Astrocyte (in vitro differentiated cells and primary cell): ENCODE results near the gene NPDC1. TPM values are rescaled to one million over a fixed set of nuclear protein-coding genes. Genes with fewer than 3 reads are reported as not detected.

Source experiments
- DNase-seq: peaks from one replicate; pipeline ENCODE4 v3.0.0-alpha.2; 2010; ENCODE audit warnings: low read depth
- FAIRE-seq: peaks from 2 replicates; lab custom pipeline; 2011; peaks lifted over from hg19 to GRCh38; lab: Jason Lieb, UNC
- H2AFZ ChIP-seq: 2 replicates; pipeline ENCODE4 v1.6.0; 2012; ENCODE audit warnings: low read depth, low read length, inconsistent platforms
- H3K27ac ChIP-seq: 2 replicates; pipeline ENCODE4 v1.5.1; 2011; ENCODE audit warnings: low read depth, low read length, inconsistent platforms
- H3K27me3 ChIP-seq: 2 replicates; pipeline ENCODE4 v1.6.0; 2011; ENCODE audit warnings: low read length, inconsistent platforms; ENCODE audit not compliant: insufficient read depth
- H3K36me3 ChIP-seq: 2 replicates; pipeline ENCODE4 v1.5.1; 2011; ENCODE audit warnings: low read length, inconsistent platforms; ENCODE audit not compliant: insufficient read depth
- H3K4me1 ChIP-seq: 2 replicates; pipeline ENCODE4 v1.5.1; 2011; ENCODE audit warnings: low read length, inconsistent platforms; ENCODE audit not compliant: insufficient read depth
- H3K4me2 ChIP-seq: 2 replicates; pipeline ENCODE4 v1.6.0; 2012; ENCODE audit warnings: low read length, inconsistent platforms
- H3K4me3 ChIP-seq: 2 replicates; pipeline ENCODE4 v1.5.1; 2011; ENCODE audit warnings: low read depth, mild to moderate bottlenecking, low read length, inconsistent platforms; ENCODE audit not compliant: insufficient read depth
- H3K79me2 ChIP-seq: 2 replicates; pipeline ENCODE4 v1.6.0; 2012; ENCODE audit warnings: mild to moderate bottlenecking, low read length, inconsistent platforms; ENCODE audit not compliant: insufficient read depth
- H3K9ac ChIP-seq: 2 replicates; pipeline ENCODE4 v1.6.0; 2012; ENCODE audit warnings: mild to moderate bottlenecking, low read length, inconsistent platforms
- H3K9me3 ChIP-seq: 2 replicates; pipeline ENCODE4 v1.5.1; 2012; ENCODE audit warnings: low read depth, mild to moderate bottlenecking, low read length, inconsistent platforms; ENCODE audit not compliant: insufficient read depth
- H4K20me1 ChIP-seq: 2 replicates; pipeline ENCODE4 v1.6.0; 2012; ENCODE audit warnings: low read length, inconsistent platforms; ENCODE audit not compliant: insufficient read depth
- H3K27ac Mint-ChIP-seq: one replicate; pipeline ENCODE4 v1.8.0; 2021; ENCODE audit warnings: mild to moderate bottlenecking, mixed read lengths; ENCODE audit not compliant: unreplicated experiment
- H3K27me3 Mint-ChIP-seq: one replicate; pipeline ENCODE4 v1.8.0; 2021; ENCODE audit warnings: low read depth, mixed read lengths; ENCODE audit not compliant: unreplicated experiment
- H3K36me3 Mint-ChIP-seq: one replicate; pipeline ENCODE4 v1.8.0; 2021; ENCODE audit warnings: low read depth, mixed read lengths; ENCODE audit not compliant: unreplicated experiment
- H3K4me1 Mint-ChIP-seq: one replicate; pipeline ENCODE4 v1.8.0; 2021; ENCODE audit warnings: low read depth, mixed read lengths; ENCODE audit not compliant: unreplicated experiment
- H3K4me3 Mint-ChIP-seq: one replicate; pipeline ENCODE4 v1.8.0; 2021; ENCODE audit warnings: mild to moderate bottlenecking, moderate library complexity, mixed read lengths; ENCODE audit not compliant: unreplicated experiment
- H3K9me3 Mint-ChIP-seq: one replicate; pipeline ENCODE4 v1.8.0; 2021; ENCODE audit warnings: mild to moderate bottlenecking, mixed read lengths; ENCODE audit not compliant: unreplicated experiment
- EZH2 ChIP-seq: IDR thresholded peaks from 2 replicates; pipeline ENCODE4 v1.6.1; 2012; ENCODE audit warnings: mild to moderate bottlenecking, low read length, inconsistent platforms; ENCODE audit not compliant: insufficient read depth
- total RNA-seq: library from RNA; stranded (reverse); gene quantifications from 2 replicates; pipeline ENCODE4 v1.2.1, GENCODE V29; 2021
- TF ChIP-seq, protein P1 (sequence below): IDR thresholded peaks from 2 replicates; pipeline ENCODE4 v1.5.1; 2011; ENCODE audit warnings: low read depth, mild to moderate bottlenecking, inconsistent platforms, low read length, moderate library complexity; ENCODE audit not compliant: insufficient read depth

Gene NPDC1
- total RNA-seq, 1 donor from 2014 or later, result 66.8 TPM

DNA sequence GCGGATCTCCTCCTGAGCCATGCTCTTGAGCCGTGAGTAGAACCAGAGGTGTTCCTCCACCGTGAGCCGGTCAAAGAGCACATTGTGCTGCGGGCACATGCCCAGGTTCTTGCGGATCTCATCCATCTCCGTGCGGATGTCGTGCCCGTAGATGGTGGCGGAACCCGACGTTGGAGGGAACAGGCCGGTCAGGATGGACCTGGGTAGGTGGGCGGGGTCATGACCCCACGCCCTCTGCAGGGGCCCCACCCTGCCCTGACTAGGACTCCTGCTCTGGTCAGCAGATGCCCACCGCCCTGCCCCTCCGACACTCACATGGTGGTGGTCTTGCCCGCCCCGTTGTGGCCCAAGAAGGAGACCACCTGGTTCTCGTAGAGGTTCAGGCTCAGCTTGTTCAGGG, 30.0 kb downstream of the NPDC1 start:
- Histone ChIP-seq H2AFZ (no peak overlapping the region), H3K4me3 (no peak overlapping the region), H3K36me3 (no peaks in the 10 kb centered on the region), H4K20me1 (no peaks in the 10 kb centered on the region), H3K9me3 (no peaks in the 10 kb centered on the region), H3K4me1 (no peaks in the 10 kb centered on the region), H3K79me2 (no peaks in the 10 kb centered on the region), H3K27ac (no peak overlapping the region), H3K27me3 (no peaks in the 10 kb centered on the region), H3K4me2 (no peak overlapping the region), H3K9ac (no peak overlapping the region)
- TF ChIP-seq, protein P1, sequence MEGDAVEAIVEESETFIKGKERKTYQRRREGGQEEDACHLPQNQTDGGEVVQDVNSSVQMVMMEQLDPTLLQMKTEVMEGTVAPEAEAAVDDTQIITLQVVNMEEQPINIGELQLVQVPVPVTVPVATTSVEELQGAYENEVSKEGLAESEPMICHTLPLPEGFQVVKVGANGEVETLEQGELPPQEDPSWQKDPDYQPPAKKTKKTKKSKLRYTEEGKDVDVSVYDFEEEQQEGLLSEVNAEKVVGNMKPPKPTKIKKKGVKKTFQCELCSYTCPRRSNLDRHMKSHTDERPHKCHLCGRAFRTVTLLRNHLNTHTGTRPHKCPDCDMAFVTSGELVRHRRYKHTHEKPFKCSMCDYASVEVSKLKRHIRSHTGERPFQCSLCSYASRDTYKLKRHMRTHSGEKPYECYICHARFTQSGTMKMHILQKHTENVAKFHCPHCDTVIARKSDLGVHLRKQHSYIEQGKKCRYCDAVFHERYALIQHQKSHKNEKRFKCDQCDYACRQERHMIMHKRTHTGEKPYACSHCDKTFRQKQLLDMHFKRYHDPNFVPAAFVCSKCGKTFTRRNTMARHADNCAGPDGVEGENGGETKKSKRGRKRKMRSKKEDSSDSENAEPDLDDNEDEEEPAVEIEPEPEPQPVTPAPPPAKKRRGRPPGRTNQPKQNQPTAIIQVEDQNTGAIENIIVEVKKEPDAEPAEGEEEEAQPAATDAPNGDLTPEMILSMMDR, result no peak
- TF ChIP-seq EZH2, result no peak
- DNase-seq (no peak), FAIRE-seq (no peak)
- peaks cover 8% of the 10 kb centered on the region for H3K36me3 Mint-ChIP-seq
- H3K27me3 Mint-ChIP-seq, result peaks cover 3% of the 10 kb centered on the region
- no peaks in the 10 kb centered on the region for H3K9me3 Mint-ChIP-seq
- no peak overlapping the region for H3K27ac Mint-ChIP-seq
- no peak overlapping the region for H3K4me3 Mint-ChIP-seq
- H3K4me1 Mint-ChIP-seq, result no peaks in the 10 kb centered on the region

DNA sequence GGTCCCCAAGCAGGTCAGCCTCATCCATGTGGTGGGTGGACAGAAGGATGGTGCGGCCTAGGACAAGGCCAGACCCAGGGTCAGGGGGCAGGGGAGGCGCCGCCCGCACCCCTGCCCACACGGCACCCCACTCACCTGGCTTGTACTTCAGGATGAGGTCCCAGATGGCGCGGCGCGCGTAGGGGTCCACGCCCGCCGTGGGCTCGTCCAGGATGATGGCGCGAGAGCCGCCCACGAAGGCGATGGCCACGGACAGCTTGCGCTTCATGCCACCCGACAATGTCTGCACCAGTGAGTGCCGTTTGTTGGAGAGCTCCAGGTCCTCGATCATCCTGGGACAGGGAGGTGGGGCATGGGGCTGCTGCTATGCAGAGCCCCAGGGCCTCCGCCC, 30.4 kb downstream of the NPDC1 start:
- Histone ChIP-seq H3K9ac (no peak overlapping the region), H3K4me2 (no peak overlapping the region), H3K27ac (no peak overlapping the region), H3K36me3 (no peaks in the 10 kb centered on the region), H4K20me1 (no peaks in the 10 kb centered on the region), H3K4me1 (no peaks in the 10 kb centered on the region), H3K27me3 (no peaks in the 10 kb centered on the region), H3K4me3 (no peak overlapping the region), H2AFZ (no peak overlapping the region), H3K79me2 (no peaks in the 10 kb centered on the region), H3K9me3 (no peaks in the 10 kb centered on the region)
- H3K4me3 Mint-ChIP-seq, result no peak overlapping the region
- DNase-seq, result no peak
- no peak overlapping the region for H3K27ac Mint-ChIP-seq
- TF ChIP-seq, protein P1, result no peak
- TF ChIP-seq EZH2, result no peak
- peaks cover 8% of the 10 kb centered on the region for H3K36me3 Mint-ChIP-seq
- no peak for FAIRE-seq
- H3K4me1 Mint-ChIP-seq, result no peaks in the 10 kb centered on the region
- no peaks in the 10 kb centered on the region for H3K9me3 Mint-ChIP-seq
- peaks cover 3% of the 10 kb centered on the region for H3K27me3 Mint-ChIP-seq

DNA sequence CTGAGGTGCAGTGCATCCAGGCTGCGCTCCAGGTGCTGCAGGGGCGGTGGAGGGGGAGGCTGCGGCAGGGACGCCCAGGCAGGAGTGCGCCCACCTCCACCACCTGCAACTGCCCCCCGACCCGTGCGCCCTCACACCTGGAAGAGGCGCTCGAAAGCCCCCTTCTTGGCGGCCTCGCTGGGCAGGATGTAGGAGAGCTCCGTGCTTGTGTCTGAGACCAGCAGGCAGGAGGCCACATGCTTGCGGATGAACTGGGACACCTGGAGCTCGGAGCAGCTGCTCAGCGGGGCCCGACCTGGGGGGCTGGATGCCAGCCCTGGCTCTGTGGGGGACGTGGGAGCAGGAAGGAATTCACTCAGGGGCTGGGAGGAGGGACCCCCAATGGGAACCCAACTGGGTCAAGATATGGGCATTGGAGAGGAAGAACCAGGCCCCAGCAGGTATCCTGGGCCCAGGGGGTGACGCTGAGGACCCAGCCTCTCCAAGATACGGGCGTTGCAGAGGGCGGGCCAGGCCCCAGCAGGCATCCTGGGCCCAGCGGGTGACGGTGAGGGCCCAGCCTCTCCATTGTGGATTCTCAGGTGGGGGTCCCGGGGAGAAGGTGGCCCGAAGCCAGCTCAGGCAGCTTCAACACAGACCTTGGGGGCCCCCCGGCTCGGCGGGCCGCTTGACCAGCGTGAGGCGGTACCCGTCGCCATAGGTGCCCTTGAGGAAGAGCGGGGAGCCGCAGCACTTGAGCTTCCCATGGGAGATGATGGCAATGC, 31.0 kb downstream of the NPDC1 start:
- no peak overlapping the region for H2AFZ ChIP-seq
- no peak overlapping the region for H3K4me3 ChIP-seq
- no peak for TF ChIP-seq EZH2
- TF ChIP-seq, protein P1, result no peak
- Mint-ChIP-seq H3K27me3 (peaks cover 3% of the 10 kb centered on the region), H3K4me3 (no peak overlapping the region), H3K27ac (no peak overlapping the region), H3K9me3 (no peaks in the 10 kb centered on the region), H3K4me1 (no peaks in the 10 kb centered on the region), H3K36me3 (peaks cover 8% of the 10 kb centered on the region)
- H4K20me1 ChIP-seq, result no peaks in the 10 kb centered on the region
- H3K4me1 ChIP-seq, result no peaks in the 10 kb centered on the region
- no peaks in the 10 kb centered on the region for H3K9me3 ChIP-seq
- H3K4me2 ChIP-seq, result no peak overlapping the region
- DNase-seq (no peak), FAIRE-seq (no peak)
- H3K27ac ChIP-seq, result no peak overlapping the region
- no peaks in the 10 kb centered on the region for H3K36me3 ChIP-seq
- H3K27me3 ChIP-seq, result no peaks in the 10 kb centered on the region
- H3K9ac ChIP-seq, result no peak overlapping the region
- no peaks in the 10 kb centered on the region for H3K79me2 ChIP-seq
